22Rv1 (cell line): ENCODE measurements around the gene DOCK10.

Experiments used
- CTCF ChIP-seq: fragments of 450-650 bp; IDR thresholded peaks from 2 replicates; pipeline ENCODE4 v1.5.1; 2017; ENCODE audit warnings: mild to moderate bottlenecking
- ZFX ChIP-seq: fragments of 450-650 bp; IDR thresholded peaks from 2 replicates; pipeline ENCODE4 v1.6.1; 2017; ENCODE audit warnings: antibody characterized with exemption, borderline replicate concordance

GRCh38 chr2:225013425-225014365 is 28.6 kb downstream of the DOCK10 start:
- TF ChIP-seq CTCF (no peak), ZFX (no peak)
